ENCODE measurements around the gene FSIP2. TPM values are rescaled to one million over a fixed set of nuclear protein-coding genes. Genes with fewer than 3 reads are reported as not detected.

The FSIP2 gene
- total RNA-seq, 2 donors from 2014 or later = 0.14 to 0.19 TPM

- ATAC-seq (replicated peaks in 1 of 2) (no peak), DNase-seq (no peak)
- peaks cover 0 to 1% of the 10 kb centered on the region in 2 donors for H3K9me3 Mint-ChIP-seq
- H3K36me3 Mint-ChIP-seq (ENCODE audit: insufficient read depth in 2 of 2) = no peaks in the 10 kb centered on the region
- no peaks in the 10 kb centered on the region for H3K27me3 Mint-ChIP-seq (ENCODE audit: low read depth)
- no peaks in the 10 kb centered on the region for H3K4me1 Mint-ChIP-seq (ENCODE audit: low read depth)
- H3K27ac Mint-ChIP-seq = no peak overlapping the region
- H3K4me3 Mint-ChIP-seq = no peak overlapping the region
Observed at GRCh38 chr2:185876234-185876633, 137.6 kb downstream of the FSIP2 start.

GRCh38 chr2:185880396-185880795, 141.8 kb downstream of the FSIP2 start:
- H3K27ac Mint-ChIP-seq = no peak overlapping the region
- no peak for DNase-seq
- no peaks in the 10 kb centered on the region for H3K36me3 Mint-ChIP-seq (ENCODE audit: insufficient read depth in 2 of 2)
- no peaks in the 10 kb centered on the region for H3K27me3 Mint-ChIP-seq (ENCODE audit: low read depth)
- no peaks in the 10 kb centered on the region for H3K4me1 Mint-ChIP-seq (ENCODE audit: low read depth)
- H3K4me3 Mint-ChIP-seq = no peak overlapping the region
- ATAC-seq (replicated peaks in 1 of 2) = no peak
- peaks cover 0 to 1% of the 10 kb centered on the region in 2 donors for H3K9me3 Mint-ChIP-seq

All from activated T-cell treated with anti-CD3 and anti-CD28 coated beads, Interleukin-2, amount 50 U/mL, for 72 hours (primary cell).